ENCODE measurements around the gene TSC2. TPM values are rescaled to one million over a fixed set of nuclear protein-coding genes. Genes with fewer than 3 reads are reported as not detected.

TSC2 gene
- polyA plus RNA-seq, 1 donor from 2014 or later, result 69.2 TPM

GRCh38 chr16:2079311-2079800 lies 31.6 kb downstream of the TSC2 start:
- TF ChIP-seq RAD21 (conservative IDR thresholded peaks at IDR 0.05) (no peak), REST (IDR thresholded peaks at IDR 0.05; ENCODE audit: borderline replicate concordance) (no peak), EZH2 (IDR thresholded peaks at IDR 0.05; ENCODE audit: borderline replicate concordance, insufficient read depth, low read length, poor library complexity, severe bottlenecking) (no peak), POLR2AphosphoS5 (IDR thresholded peaks at IDR 0.05) (no peak), SMC3 (conservative IDR thresholded peaks at IDR 0.05; ENCODE audit: poor library complexity) (no peak), MXI1 (conservative IDR thresholded peaks at IDR 0.05; ENCODE audit: poor library complexity, severe bottlenecking) (no peak), TAF1 (IDR thresholded peaks at IDR 0.05; ENCODE audit: low read depth) (no peak), CTCF (IDR thresholded peaks at IDR 0.05; ENCODE audit: poor library complexity, severe bottlenecking) (no peak), EP300 (conservative IDR thresholded peaks at IDR 0.05; ENCODE audit: poor library complexity, severe bottlenecking) (no peak)
- Histone ChIP-seq H3K36me3 (ENCODE audit: insufficient read depth, low read length) (no peaks in the 10 kb centered on the region), H3K4me3 (ENCODE audit: low read length) (no peak overlapping the region)

GRCh38 chr16:2079991-2080390 lies 32.2 kb downstream of the TSC2 start:
- Histone ChIP-seq H3K9ac (ENCODE audit: low read length) (no peak overlapping the region), H3K79me2 (replicated peaks; ENCODE audit: insufficient read depth, low read length) (no peaks in the 10 kb centered on the region), H3K9me3 (ENCODE audit: low read length) (no peaks in the 10 kb centered on the region), H2AFZ (ENCODE audit: low read depth, low read length) (no peak overlapping the region), H3K4me3 (ENCODE audit: low read length) (no peak overlapping the region), H4K20me1 (ENCODE audit: insufficient read depth) (no peaks in the 10 kb centered on the region), H3K4me2 (ENCODE audit: low read length) (no peak overlapping the region), H3K36me3 (ENCODE audit: insufficient read depth, low read length) (no peaks in the 10 kb centered on the region), H3K27me3 (ENCODE audit: insufficient read depth, low read depth, low read length) (no peaks in the 10 kb centered on the region), H3F3A (ENCODE audit: insufficient read depth, low read length, poor library complexity, severe bottlenecking) (no peaks in the 10 kb centered on the region), H3K9me2 (ENCODE audit: insufficient read depth, low read length) (no peaks in the 10 kb centered on the region), H3K27ac (ENCODE audit: low read length) (no peak overlapping the region)
- TF ChIP-seq TAF1 (IDR thresholded peaks at IDR 0.05; ENCODE audit: low read depth) (no peak), EP300 (conservative IDR thresholded peaks at IDR 0.05; ENCODE audit: poor library complexity, severe bottlenecking) (no peak), RAD21 (conservative IDR thresholded peaks at IDR 0.05) (no peak), MXI1 (conservative IDR thresholded peaks at IDR 0.05; ENCODE audit: poor library complexity, severe bottlenecking) (no peak), EZH2 (IDR thresholded peaks at IDR 0.05; ENCODE audit: borderline replicate concordance, insufficient read depth, low read length, poor library complexity, severe bottlenecking) (no peak), POLR2AphosphoS5 (IDR thresholded peaks at IDR 0.05) (no peak), SMC3 (conservative IDR thresholded peaks at IDR 0.05; ENCODE audit: poor library complexity) (no peak), REST (IDR thresholded peaks at IDR 0.05; ENCODE audit: borderline replicate concordance) (no peak), CTCF (IDR thresholded peaks at IDR 0.05; ENCODE audit: poor library complexity, severe bottlenecking) (no peak)

More at GRCh38 chr16:2079311-2079800, 31.6 kb downstream of the TSC2 start:
- Histone ChIP-seq H3K9me3 (ENCODE audit: low read length) (no peaks in the 10 kb centered on the region), H2AFZ (ENCODE audit: low read depth, low read length) (no peak overlapping the region), H3K27me3 (ENCODE audit: insufficient read depth, low read depth, low read length) (no peaks in the 10 kb centered on the region), H3K27ac (ENCODE audit: low read length) (no peak overlapping the region), H3K4me2 (ENCODE audit: low read length) (no peak overlapping the region), H3F3A (ENCODE audit: insufficient read depth, low read length, poor library complexity, severe bottlenecking) (no peaks in the 10 kb centered on the region), H3K9ac (ENCODE audit: low read length) (no peak overlapping the region), H4K20me1 (ENCODE audit: insufficient read depth) (no peaks in the 10 kb centered on the region), H3K9me2 (ENCODE audit: insufficient read depth, low read length) (no peaks in the 10 kb centered on the region), H3K79me2 (replicated peaks; ENCODE audit: insufficient read depth, low read length) (no peaks in the 10 kb centered on the region)
